Epithelial cell of alveolus of lung (primary cell): ENCODE results near the gene DUSP23. TPM values are rescaled to one million over a fixed set of nuclear protein-coding genes. Genes with fewer than 3 reads are reported as not detected.

Experiments used
- total RNA-seq: library from RNA; depleted of rRNA; stranded (reverse); fragments of >200 nt; gene quantifications from 2 replicates; pipeline ENCODE4 v1.2.1, GENCODE V29; 2015

Gene DUSP23
- 27.5 and 29.5 TPM in 2 replicates for total RNA-seq

GRCh38 chr1:159780583-159781582, at the start of gene DUSP23:
Gene DUSP23, plus strand, starts transcription at chr1:159780962. Its CDS starts 139 bp downstream, at chr1:159781101.

GRCh38 chr1:159802111-159802510, 21.3 kb downstream of the DUSP23 start, which contains the start of gene FCRL6:
Gene FCRL6, plus strand, starts transcription at chr1:159802360. Its CDS starts 65 bp downstream, at chr1:159802425.

GRCh38 chr1:159826441-159827101, 45.8 kb downstream of the DUSP23 start, which contains the start of gene SLAMF8:
Gene SLAMF8, plus strand, starts transcription at chr1:159826873. Its CDS starts 26 bp downstream, at chr1:159826899.

Other genes starting within 250 kb of the DUSP23 start
- gene OR10J5, start 245.0 kb upstream of the DUSP23 start, total RNA-seq: not detected in 2 replicates
- gene APCS, start 193.1 kb upstream of the DUSP23 start, total RNA-seq: not detected in 2 replicates
- gene CRP, start 66.4 kb upstream of the DUSP23 start, total RNA-seq: not detected in 2 replicates
- gene FCRL6, start 21.4 kb downstream of the DUSP23 start, total RNA-seq: not detected in 2 replicates
- 1.2 TPM in 1 of 2 replicates, not detected in the other for gene SLAMF8, start 45.9 kb downstream of the DUSP23 start, total RNA-seq
- gene VSIG8, start 81.7 kb downstream of the DUSP23 start, total RNA-seq: not detected in 2 replicates
- gene CFAP45, start 119.2 kb downstream of the DUSP23 start, total RNA-seq: 0.48 and 0.65 TPM in 2 replicates
- gene TAGLN2, start 144.5 kb downstream of the DUSP23 start, total RNA-seq: 650 and 791 TPM in 2 replicates
- gene IGSF9, start 164.7 kb downstream of the DUSP23 start, total RNA-seq: 0.13 and 0.16 TPM in 2 replicates
- 0.91 TPM in 1 of 2 replicates, not detected in the other for gene SLAMF9, start 173.3 kb downstream of the DUSP23 start, total RNA-seq